Activated T-cell treated with anti-CD3 and anti-CD28 coated beads, Interleukin-2, amount 50 U/mL, for 72 hours (primary cell): Measurements from ENCODE around the gene SCOC. TPM values are rescaled to one million over a fixed set of nuclear protein-coding genes. Genes with fewer than 3 reads are reported as not detected.
A peak's percentile ranks its signal among the peaks of the same experiment; 100 is the strongest.

ENCODE experiments used
- ATAC-seq, 2 donors: fragments of 150-1000 bp; cut with Tn5 transposase; replicated peaks in 1 of 2; 2 replicates each; pipeline ENCODE4 v1.10.0; 2021; ENCODE audit warnings: moderate library complexity in 2 of 2, mild to moderate bottlenecking in 1 of 2
- DNase-seq, 2 donors: peaks; one replicate each; pipeline ENCODE4 v3.0.0; 2021 to 2022; ENCODE audit warnings: mixed read lengths in 1 of 2
- H3K27ac Mint-ChIP-seq: one replicate; pipeline ENCODE4 v1.8.0; 2022; ENCODE audit warnings: mild to moderate bottlenecking, moderate library complexity, mixed read lengths
- H3K27me3 Mint-ChIP-seq: one replicate; pipeline ENCODE4 v1.8.0; 2022; ENCODE audit warnings: low read depth, mixed read lengths
- H3K36me3 Mint-ChIP-seq, 2 donors: one replicate each; pipeline ENCODE4 v1.8.0; 2022; ENCODE audit warnings: mixed read lengths in 2 of 2, mild to moderate bottlenecking in 1 of 2; ENCODE audit not compliant: insufficient read depth in 2 of 2
- H3K4me1 Mint-ChIP-seq: one replicate; pipeline ENCODE4 v1.8.0; 2022; ENCODE audit warnings: low read depth, mixed read lengths
- H3K4me3 Mint-ChIP-seq, 2 donors: one replicate each; pipeline ENCODE4 v1.8.0; 2022; ENCODE audit warnings: mild to moderate bottlenecking in 2 of 2, mixed read lengths in 2 of 2, moderate library complexity in 2 of 2
- H3K9me3 Mint-ChIP-seq, 2 donors: one replicate each; pipeline ENCODE4 v1.8.0; 2022; ENCODE audit warnings: mixed read lengths in 2 of 2
- total RNA-seq, 2 donors: library from RNA; stranded (reverse); gene quantifications; one replicate each; pipeline ENCODE4 v1.2.3, GENCODE V29; 2022

The SCOC gene
- 10 to 100 TPM; 31.6 to 32.6 TPM for total RNA-seq

- Mint-ChIP-seq H3K4me1 (peaks cover 45% of the 10 kb centered on the region), H3K36me3 (no peaks in the 10 kb centered on the region), H3K4me3 (no peak within 1 kb of the TSS), H3K9me3 (no peaks in the 10 kb centered on the region), H3K27ac (peak within 1 kb of the TSS; percentile 65), H3K27me3 (no peaks in the 10 kb centered on the region)
- DNase-seq (peak; percentile 95 to 99), ATAC-seq (peak; percentile 93 to 94)
Observed at GRCh38 chr4:140373328-140374129, at the start of gene SCOC. Gene SCOC (plus strand): TSS chr4:140373646. CDS start chr4:140379171, 5,525 bp downstream.

GRCh38 chr4:140326395-140326993 is 47.0 kb upstream of the SCOC start:
- DNase-seq = peak in 1 of 2 donors; percentile 13
- peaks cover 18% of the 10 kb centered on the region for H3K27me3 Mint-ChIP-seq
- ATAC-seq = no peak
- H3K36me3 Mint-ChIP-seq = peaks cover 0 to 1% of the 10 kb centered on the region in 2 donors
- H3K9me3 Mint-ChIP-seq = peaks cover 0 to 4% of the 10 kb centered on the region in 2 donors
- H3K4me1 Mint-ChIP-seq = peaks cover 6% of the 10 kb centered on the region
- H3K27ac Mint-ChIP-seq = no peak overlapping the region
- no peak overlapping the region for H3K4me3 Mint-ChIP-seq

DNA sequence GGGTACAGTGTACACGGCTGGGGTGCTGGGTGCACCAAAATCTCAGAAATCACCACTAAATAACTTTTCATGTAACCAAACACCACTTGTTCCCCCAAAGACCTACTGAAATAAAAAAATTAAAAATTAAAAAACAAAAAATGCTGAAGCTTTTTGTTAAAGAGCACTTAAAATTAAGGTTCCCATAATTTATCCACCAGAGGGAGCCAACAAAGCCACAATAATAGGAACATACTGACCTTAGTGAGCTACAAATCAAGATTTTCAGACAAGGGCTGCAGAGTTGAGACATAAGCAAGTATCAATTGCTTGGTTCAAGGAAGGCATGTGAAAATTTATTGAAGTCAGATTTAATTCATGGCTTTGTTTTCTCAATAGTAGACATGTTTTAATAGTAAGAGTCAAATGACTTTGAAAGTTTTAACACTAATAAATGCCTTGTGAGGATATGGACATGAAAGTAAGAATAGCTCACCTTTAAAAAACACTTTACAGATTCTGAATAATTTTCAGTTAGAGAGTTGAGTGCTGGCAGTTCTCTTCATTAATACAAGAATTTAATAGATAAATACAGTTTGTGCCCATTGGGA is 43.0 kb upstream of the SCOC start:
- Mint-ChIP-seq H3K36me3 (no peaks in the 10 kb centered on the region), H3K9me3 (no peaks in the 10 kb centered on the region), H3K4me1 (no peaks in the 10 kb centered on the region), H3K4me3 (no peak overlapping the region), H3K27ac (no peak overlapping the region), H3K27me3 (peaks cover 20% of the 10 kb centered on the region)
- ATAC-seq (no peak), DNase-seq (no peak)

DNA sequence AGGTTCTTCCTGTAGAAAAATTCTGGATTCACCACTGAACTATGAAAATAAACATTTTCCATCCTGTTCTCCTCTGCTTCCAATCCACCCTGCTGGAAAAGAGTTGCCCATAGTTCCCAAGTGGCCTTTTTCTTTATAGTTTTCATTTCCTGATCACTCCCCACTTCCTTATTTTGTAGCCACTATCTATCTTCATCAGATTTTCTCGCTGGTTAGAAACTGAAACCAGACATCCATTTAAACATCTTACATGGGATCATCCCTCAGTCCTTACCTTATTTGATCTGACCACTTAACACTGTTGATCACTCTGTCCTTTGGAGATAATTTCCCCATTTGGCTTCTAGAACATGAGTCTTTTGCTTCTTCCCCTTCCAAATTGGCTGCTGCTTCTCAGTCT is 42.2 kb upstream of the SCOC start:
- ATAC-seq = no peak
- no peaks in the 10 kb centered on the region for H3K36me3 Mint-ChIP-seq
- no peaks in the 10 kb centered on the region for H3K4me1 Mint-ChIP-seq

GRCh38 chr4:140331876-140332275 is 41.6 kb upstream of the SCOC start:
- Mint-ChIP-seq H3K27me3 (peaks cover 20% of the 10 kb centered on the region), H3K4me1 (no peaks in the 10 kb centered on the region), H3K36me3 (no peaks in the 10 kb centered on the region), H3K27ac (no peak overlapping the region), H3K4me3 (no peak overlapping the region), H3K9me3 (no peaks in the 10 kb centered on the region)
- DNase-seq = no peak
- ATAC-seq = no peak

More for the DNA sequence above, 42.2 kb upstream of the SCOC start:
- peaks cover 20% of the 10 kb centered on the region for H3K27me3 Mint-ChIP-seq
- no peaks in the 10 kb centered on the region for H3K9me3 Mint-ChIP-seq
- no peak overlapping the region for H3K27ac Mint-ChIP-seq
- no peak overlapping the region for H3K4me3 Mint-ChIP-seq
- no peak for DNase-seq

GRCh38 chr4:140332734-140333133 is 40.7 kb upstream of the SCOC start:
- Mint-ChIP-seq H3K9me3 (no peaks in the 10 kb centered on the region), H3K4me1 (no peaks in the 10 kb centered on the region), H3K27me3 (peaks cover 20% of the 10 kb centered on the region), H3K36me3 (no peaks in the 10 kb centered on the region), H3K4me3 (no peak overlapping the region), H3K27ac (no peak overlapping the region)
- ATAC-seq = no peak
- DNase-seq = no peak

DNA sequence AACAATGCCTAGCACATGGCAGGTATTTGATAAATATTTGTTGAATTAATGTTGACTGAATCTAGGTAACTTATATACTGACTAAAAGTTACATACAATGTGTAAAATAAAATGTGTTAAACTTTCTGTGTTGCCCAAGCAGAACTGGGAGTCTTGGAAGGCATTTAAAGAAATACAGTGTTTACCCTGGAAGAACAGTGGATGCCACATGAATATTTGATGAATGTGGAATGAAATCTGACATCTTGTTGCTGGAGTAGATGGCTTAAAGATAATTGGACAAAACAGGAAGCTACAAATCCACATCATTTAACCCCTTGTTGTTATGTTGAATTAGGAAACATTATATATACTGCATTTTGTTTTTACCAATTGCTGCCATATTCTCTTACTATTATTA is 39.9 kb upstream of the SCOC start:
- Mint-ChIP-seq H3K4me1 (no peaks in the 10 kb centered on the region), H3K27me3 (peaks cover 20% of the 10 kb centered on the region), H3K4me3 (no peak overlapping the region), H3K27ac (no peak overlapping the region), H3K9me3 (no peaks in the 10 kb centered on the region), H3K36me3 (no peaks in the 10 kb centered on the region)
- ATAC-seq = no peak
- no peak for DNase-seq

DNA sequence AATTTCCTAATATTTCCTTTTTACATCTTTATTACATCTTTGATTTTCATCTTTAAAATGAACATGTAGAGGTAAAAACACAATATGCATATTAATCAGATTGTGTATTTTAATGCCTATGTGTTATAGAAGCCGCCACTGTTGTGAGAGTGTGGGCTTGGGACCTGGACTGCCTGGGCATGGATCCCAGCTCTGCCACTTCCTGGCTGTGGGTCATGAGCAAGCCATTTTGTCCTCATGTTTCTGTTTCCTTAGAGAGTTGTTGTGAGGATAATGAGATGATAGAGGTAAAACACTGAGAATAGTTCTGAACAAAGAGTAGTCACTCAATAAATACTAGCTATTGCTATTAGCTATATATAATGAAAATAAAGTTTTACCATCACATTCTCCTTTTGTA is 38.4 kb upstream of the SCOC start:
- Mint-ChIP-seq H3K27me3 (peaks cover 8% of the 10 kb centered on the region), H3K9me3 (no peaks in the 10 kb centered on the region), H3K27ac (no peak overlapping the region), H3K4me1 (no peaks in the 10 kb centered on the region), H3K4me3 (no peak overlapping the region), H3K36me3 (no peaks in the 10 kb centered on the region)
- DNase-seq (no peak), ATAC-seq (no peak)

DNA sequence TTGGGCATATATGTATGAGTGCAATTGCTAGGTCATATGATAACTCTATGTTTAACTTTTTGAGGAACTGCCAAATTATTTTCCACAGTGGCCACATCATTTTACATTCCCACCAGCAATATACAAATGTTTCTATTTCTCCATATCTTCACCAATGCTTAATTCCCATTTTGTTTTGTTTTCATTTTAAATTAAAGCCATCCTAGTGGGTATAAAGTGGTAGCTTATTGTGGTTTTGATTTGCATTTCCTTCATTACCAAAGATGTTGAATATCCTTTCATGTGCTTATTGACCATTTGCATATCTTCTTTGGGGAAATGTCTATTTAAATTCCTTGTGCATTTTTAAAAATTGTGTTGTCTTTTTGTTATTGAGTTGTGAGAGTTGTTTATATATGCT is 36.7 kb upstream of the SCOC start:
- no peaks in the 10 kb centered on the region for H3K4me1 Mint-ChIP-seq
- DNase-seq (no peak), ATAC-seq (no peak)
- peaks cover 2% of the 10 kb centered on the region for H3K27me3 Mint-ChIP-seq
- H3K27ac Mint-ChIP-seq = no peak overlapping the region
- no peaks in the 10 kb centered on the region for H3K36me3 Mint-ChIP-seq
- no peak overlapping the region for H3K4me3 Mint-ChIP-seq
- no peaks in the 10 kb centered on the region for H3K9me3 Mint-ChIP-seq

GRCh38 chr4:140342620-140343019 is 30.8 kb upstream of the SCOC start:
- no peak for DNase-seq
- Mint-ChIP-seq H3K36me3 (no peaks in the 10 kb centered on the region), H3K4me1 (peaks cover 4% of the 10 kb centered on the region), H3K27me3 (peaks cover 28% of the 10 kb centered on the region), H3K4me3 (no peak overlapping the region), H3K27ac (no peak overlapping the region), H3K9me3 (no peaks in the 10 kb centered on the region)
- no peak for ATAC-seq

DNA sequence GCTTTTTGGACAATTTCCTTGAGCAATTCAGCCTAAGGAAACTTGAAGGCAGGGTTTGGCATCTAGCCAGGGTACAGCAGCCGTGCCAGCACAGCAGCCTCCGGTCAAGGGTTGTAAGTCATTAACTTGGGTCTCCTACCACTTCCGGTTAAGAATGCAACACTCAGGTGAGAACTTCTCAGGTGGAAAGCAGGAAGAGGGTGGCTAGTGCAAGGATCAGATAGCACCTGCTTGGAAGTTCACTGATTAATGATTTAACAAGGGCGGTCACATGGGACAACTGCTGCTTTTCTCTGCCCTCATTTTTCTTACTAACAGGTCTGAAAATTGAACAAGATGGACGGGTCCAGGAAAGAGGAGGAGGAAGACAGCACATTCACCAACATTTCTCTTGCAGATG is 30.1 kb upstream of the SCOC start:
- Mint-ChIP-seq H3K9me3 (no peaks in the 10 kb centered on the region), H3K36me3 (no peaks in the 10 kb centered on the region), H3K4me3 (no peak overlapping the region), H3K27me3 (peaks cover 28% of the 10 kb centered on the region), H3K27ac (no peak overlapping the region), H3K4me1 (peaks cover 4% of the 10 kb centered on the region)
- no peak for ATAC-seq
- DNase-seq = no peak

DNA sequence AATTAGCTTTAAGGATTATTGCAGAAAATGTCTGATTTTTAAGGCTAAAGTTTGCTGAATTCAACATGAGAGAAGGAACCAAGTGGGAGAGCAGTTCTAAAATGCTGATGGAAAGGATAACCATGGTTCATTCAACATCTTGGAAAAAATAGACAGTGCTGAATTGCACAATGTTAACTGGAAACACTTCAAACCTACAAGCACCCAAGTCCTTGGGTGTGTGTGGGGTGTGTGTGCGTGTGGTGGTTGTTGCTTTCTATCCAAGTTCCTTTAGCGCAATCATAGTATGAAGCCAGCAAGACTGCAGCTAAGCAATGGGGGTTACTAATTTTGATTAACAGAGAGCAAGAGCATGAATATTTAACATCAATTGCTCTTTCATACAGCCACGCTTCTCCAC is 29.3 kb upstream of the SCOC start:
- Mint-ChIP-seq H3K36me3 (no peaks in the 10 kb centered on the region), H3K27ac (no peak overlapping the region), H3K4me3 (no peak overlapping the region), H3K9me3 (no peaks in the 10 kb centered on the region), H3K4me1 (peaks cover 4% of the 10 kb centered on the region), H3K27me3 (peaks cover 28% of the 10 kb centered on the region)
- no peak for ATAC-seq
- no peak for DNase-seq

DNA sequence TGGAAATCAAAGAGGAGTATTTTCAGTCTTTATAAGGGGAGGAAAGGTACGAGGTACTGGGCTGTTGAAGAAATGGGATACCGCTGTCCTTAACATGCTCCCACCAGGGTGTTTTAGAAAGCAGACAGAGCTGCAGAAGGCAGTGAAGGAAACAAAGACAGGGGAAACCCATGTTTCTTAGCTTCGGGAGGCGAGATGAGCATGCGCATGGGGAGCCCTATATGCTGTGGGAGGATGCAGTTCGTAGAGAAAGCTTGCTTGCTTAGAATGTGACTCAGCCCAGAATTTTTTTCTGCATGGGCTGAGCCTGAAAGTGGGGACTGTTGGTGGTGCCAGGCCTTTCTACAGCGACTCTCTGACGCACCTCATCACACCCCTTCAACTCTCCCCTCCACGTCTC is 28.8 kb upstream of the SCOC start:
- Mint-ChIP-seq H3K4me1 (peaks cover 4% of the 10 kb centered on the region), H3K4me3 (no peak overlapping the region), H3K27ac (no peak overlapping the region), H3K27me3 (peaks cover 28% of the 10 kb centered on the region), H3K36me3 (no peaks in the 10 kb centered on the region), H3K9me3 (no peaks in the 10 kb centered on the region)
- DNase-seq = no peak
- no peak for ATAC-seq
